ENCODE results near the gene PTGDR2.

Gene PTGDR2

DNA sequence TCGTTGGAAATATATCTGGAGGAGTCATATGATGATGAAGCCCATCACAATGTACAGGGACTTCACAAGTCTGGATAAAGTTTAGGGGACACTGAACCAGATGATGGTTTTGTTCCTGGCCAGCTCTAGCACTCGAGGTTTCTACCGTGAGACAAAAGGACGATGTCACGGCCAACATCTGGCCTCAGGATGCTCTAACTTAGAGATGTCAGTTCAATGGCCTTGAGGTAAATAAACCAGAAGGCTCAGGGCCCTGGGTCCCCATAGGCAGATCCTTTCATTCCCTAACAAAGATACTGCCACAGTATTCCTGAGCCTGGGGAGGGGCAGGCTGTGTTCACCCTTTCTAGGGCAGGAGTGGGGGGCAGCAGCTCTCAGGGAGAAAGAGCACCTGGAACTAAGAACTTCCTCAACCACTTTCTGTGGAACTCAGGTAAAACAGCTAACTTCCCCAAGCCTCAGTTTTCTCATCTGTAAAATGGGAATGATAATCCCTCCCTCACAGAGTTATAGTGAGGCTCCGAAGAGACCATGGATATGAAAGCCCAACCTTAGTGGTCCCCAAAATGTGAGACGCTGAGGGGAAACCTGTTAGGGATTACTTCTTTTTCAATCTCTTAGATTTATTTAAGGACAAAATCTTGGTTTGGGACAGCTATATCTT lies 52.3 kb downstream of the PTGDR2 start:
- TF ChIP-seq CTCF (conservative IDR thresholded peaks at IDR 0.05; ENCODE audit: control insufficient read depth, insufficient read depth, low read depth, low read length) = no peak
- no peak for DNase-seq (ENCODE audit: low read depth)
- no peak overlapping the region for H3K4me3 ChIP-seq (ENCODE audit: control insufficient read depth, low read depth, low read length)

DNA sequence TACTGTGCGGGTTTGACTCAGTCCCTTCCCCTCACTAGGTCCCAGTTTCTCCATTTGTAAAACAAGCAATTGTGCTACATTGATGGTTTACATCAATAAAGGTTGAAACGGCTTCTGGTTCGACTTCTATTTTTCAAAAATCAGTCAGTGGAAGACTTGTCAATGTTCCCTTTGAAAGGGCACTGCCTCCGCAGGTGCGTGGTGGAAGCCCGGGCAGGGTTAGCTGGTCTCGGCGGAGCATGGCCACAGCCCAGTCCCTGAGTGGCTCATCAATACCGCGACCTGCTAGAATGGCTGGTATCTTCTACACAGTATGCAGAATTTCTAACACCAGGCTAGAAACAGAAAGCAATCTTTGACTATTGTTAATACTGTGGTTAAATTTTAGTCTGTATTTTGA lies 54.6 kb downstream of the PTGDR2 start:
- H3K4me3 ChIP-seq (ENCODE audit: control insufficient read depth, low read depth, low read length) = no peak overlapping the region
- no peak for DNase-seq (ENCODE audit: low read depth)
- no peak for TF ChIP-seq CTCF (conservative IDR thresholded peaks at IDR 0.05; ENCODE audit: control insufficient read depth, insufficient read depth, low read depth, low read length)
